ENCODE measurements around the gene CEACAM16. TPM values are rescaled to one million over a fixed set of nuclear protein-coding genes. Genes with fewer than 3 reads are reported as not detected.

Gene CEACAM16
- total and polyA plus RNA-seq, 10 of the 15 experiments (the other 5 are each of a cell fraction or from before 2014, with no cell fraction given): not detected

- Histone ChIP-seq H4K20me1 (ENCODE audit: control insufficient read depth, insufficient read depth) (no peaks in the 10 kb centered on the region), H3K27me3 (replicated peaks in 1 of 2; ENCODE audit: control insufficient read depth in 2 of 2, insufficient read depth in 2 of 2, low read length in 1 of 2) (no peaks in the 10 kb centered on the region), H3K9me3 (replicated peaks; ENCODE audit: control insufficient read depth, insufficient read depth, low read length) (no peaks in the 10 kb centered on the region), H3K36me3 (ENCODE audit: control insufficient read depth in 2 of 2, insufficient read depth in 2 of 2, low read length in 1 of 2) (no peaks in the 10 kb centered on the region), H3K4me1 (ENCODE audit: control insufficient read depth, insufficient read depth, low read length) (peaks cover 31% of the 10 kb centered on the region), H3K9ac (ENCODE audit: control insufficient read depth, insufficient read depth, low read length) (no peak overlapping the region), H2AFZ (ENCODE audit: control insufficient read depth, low read depth, low read length) (no peak overlapping the region), H3K4me2 (ENCODE audit: control insufficient read depth, insufficient read depth) (no peak overlapping the region), H3K4me3 (no peak overlapping the region), H3K27ac (ENCODE audit: control insufficient read depth, insufficient read depth) (no peak overlapping the region), H3K79me2 (ENCODE audit: control insufficient read depth, insufficient read depth, low read length) (no peaks in the 10 kb centered on the region)
- no peak for FAIRE-seq
- no TSS peak for BruUV-seq (replicated peaks)
- POLR2A ChIA-PET: no interaction called here
- DNase-seq (ENCODE audit: low read depth, low spot score): no peak
- 67% methylated on average over 1 of the region's 1 CpG for WGBS (ENCODE audit: insufficient coverage, insufficient replicate concordance, low lambda C conversion rate, missing lambda C conversion rate)
- CTCF ChIA-PET: interaction anchor here (0.6 to 1.3 kb wide), 2 partner anchors 50 to 971 kb away, joined by 3 to 4 read pairs; no protein-coding TSS in a partner anchor
- RAD21 ChIA-PET (ENCODE audit: unreplicated experiment): no interaction called here
- intact Hi-C loops (cut with micrococcal nuclease; ENCODE audit: unreplicated experiment) (no loop called here), in situ Hi-C loops (cut with MboI) (no loop called here)
- SMC1A ChIA-PET (ENCODE audit: uncharacterized antibody, unreplicated experiment): interaction anchor here (4.2 kb wide), 1 partner anchor 10 kb away, joined by 43 read pairs; no protein-coding TSS in a partner anchor
- no peak for ATAC-seq
- no peak for TF ChIP-seq PML (IDR thresholded peaks at IDR 0.05; ENCODE audit: low read length)
- TF ChIP-seq EED (IDR thresholded peaks at IDR 0.05; ENCODE audit: low read depth): no peak
- no peak for TF ChIP-seq PRDM15 (CRISPR knock-in tag; IDR thresholded peaks at IDR 0.05)
- no peak for TF ChIP-seq SMAD5 (IDR thresholded peaks at IDR 0.05; ENCODE audit: low read depth)
- TF ChIP-seq, protein P1, sequence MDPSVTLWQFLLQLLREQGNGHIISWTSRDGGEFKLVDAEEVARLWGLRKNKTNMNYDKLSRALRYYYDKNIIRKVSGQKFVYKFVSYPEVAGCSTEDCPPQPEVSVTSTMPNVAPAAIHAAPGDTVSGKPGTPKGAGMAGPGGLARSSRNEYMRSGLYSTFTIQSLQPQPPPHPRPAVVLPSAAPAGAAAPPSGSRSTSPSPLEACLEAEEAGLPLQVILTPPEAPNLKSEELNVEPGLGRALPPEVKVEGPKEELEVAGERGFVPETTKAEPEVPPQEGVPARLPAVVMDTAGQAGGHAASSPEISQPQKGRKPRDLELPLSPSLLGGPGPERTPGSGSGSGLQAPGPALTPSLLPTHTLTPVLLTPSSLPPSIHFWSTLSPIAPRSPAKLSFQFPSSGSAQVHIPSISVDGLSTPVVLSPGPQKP (IDR thresholded peaks at IDR 0.05; ENCODE audit: low read depth, low read length): no peak
- TF ChIP-seq NFYA (IDR thresholded peaks at IDR 0.05; ENCODE audit: borderline replicate concordance, low read depth, low read length): no peak
- TF ChIP-seq, protein P2, sequence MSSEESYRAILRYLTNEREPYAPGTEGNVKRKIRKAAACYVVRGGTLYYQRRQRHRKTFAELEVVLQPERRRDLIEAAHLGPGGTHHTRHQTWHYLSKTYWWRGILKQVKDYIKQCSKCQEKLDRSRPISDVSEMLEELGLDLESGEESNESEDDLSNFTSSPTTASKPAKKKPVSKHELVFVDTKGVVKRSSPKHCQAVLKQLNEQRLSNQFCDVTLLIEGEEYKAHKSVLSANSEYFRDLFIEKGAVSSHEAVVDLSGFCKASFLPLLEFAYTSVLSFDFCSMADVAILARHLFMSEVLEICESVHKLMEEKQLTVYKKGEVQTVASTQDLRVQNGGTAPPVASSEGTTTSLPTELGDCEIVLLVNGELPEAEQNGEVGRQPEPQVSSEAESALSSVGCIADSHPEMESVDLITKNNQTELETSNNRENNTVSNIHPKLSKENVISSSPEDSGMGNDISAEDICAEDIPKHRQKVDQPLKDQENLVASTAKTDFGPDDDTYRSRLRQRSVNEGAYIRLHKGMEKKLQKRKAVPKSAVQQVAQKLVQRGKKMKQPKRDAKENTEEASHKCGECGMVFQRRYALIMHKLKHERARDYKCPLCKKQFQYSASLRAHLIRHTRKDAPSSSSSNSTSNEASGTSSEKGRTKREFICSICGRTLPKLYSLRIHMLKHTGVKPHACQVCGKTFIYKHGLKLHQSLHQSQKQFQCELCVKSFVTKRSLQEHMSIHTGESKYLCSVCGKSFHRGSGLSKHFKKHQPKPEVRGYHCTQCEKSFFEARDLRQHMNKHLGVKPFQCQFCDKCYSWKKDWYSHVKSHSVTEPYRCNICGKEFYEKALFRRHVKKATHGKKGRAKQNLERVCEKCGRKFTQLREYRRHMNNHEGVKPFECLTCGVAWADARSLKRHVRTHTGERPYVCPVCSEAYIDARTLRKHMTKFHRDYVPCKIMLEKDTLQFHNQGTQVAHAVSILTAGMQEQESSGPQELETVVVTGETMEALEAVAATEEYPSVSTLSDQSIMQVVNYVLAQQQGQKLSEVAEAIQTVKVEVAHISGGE (CRISPR knock-in tag; IDR thresholded peaks at IDR 0.05): no peak
- no peak for TF ChIP-seq MYB (IDR thresholded peaks at IDR 0.05; ENCODE audit: borderline replicate concordance, low read depth, low read length)
- TF ChIP-seq ESRRA (IDR thresholded peaks at IDR 0.05; ENCODE audit: low read length): no peak
- no peak for TF ChIP-seq NFXL1 (IDR thresholded peaks at IDR 0.05; ENCODE audit: borderline replicate concordance)
- TF ChIP-seq CREB1 (IDR thresholded peaks at IDR 0.05; ENCODE audit: low read depth): no peak
- TF ChIP-seq MEF2B (IDR thresholded peaks at IDR 0.05; ENCODE audit: partially characterized antibody, poor library complexity, severe bottlenecking): no peak
- no peak for TF ChIP-seq TCF3 (IDR thresholded peaks at IDR 0.05; ENCODE audit: borderline replicate concordance, insufficient read depth, low read depth, low read length)
- no peak for TF ChIP-seq ZNF207 (IDR thresholded peaks at IDR 0.05; ENCODE audit: borderline replicate concordance)
- TF ChIP-seq BMI1 (IDR thresholded peaks at IDR 0.05; ENCODE audit: borderline replicate concordance): no peak
- TF ChIP-seq FOXK2 (IDR thresholded peaks at IDR 0.05): no peak
- TF ChIP-seq MXI1 (IDR thresholded peaks at IDR 0.05; ENCODE audit: low read depth, low read length): no peak
Measured at GRCh38 chr19:44734357-44734756, 35.4 kb downstream of the CEACAM16 start.

Data from GM12878 (cell line).